K562 (cell line): Measurements from ENCODE around the gene CTU1. TPM values are rescaled to one million over a fixed set of nuclear protein-coding genes. Genes with fewer than 3 reads are reported as not detected.

Experiments
- ERF ChIP-seq: fragments of 450-650 bp; formaldehyde crosslinking; IDR thresholded peaks from 2 replicates; pipeline ENCODE4 v1.4.0; 2020; ENCODE audit warnings: mild to moderate bottlenecking, mixed read lengths
- ESRRA ChIP-seq: fragments of 450-650 bp; IDR thresholded peaks from 2 replicates; pipeline ENCODE4 v1.6.1; 2014; ENCODE audit warnings: low read depth, mild to moderate bottlenecking, moderate library complexity, borderline replicate concordance
- FOXK1 ChIP-seq: sonication (generic); formaldehyde crosslinking; IDR thresholded peaks from 2 replicates; pipeline ENCODE4 v1.8.0; 2022; ENCODE audit warnings: missing genetic modification reagents, mild to moderate bottlenecking, borderline replicate concordance
- HEY1 ChIP-seq: fragments of 250-450 bp; sonication (Bioruptor Pico); IDR thresholded peaks from 2 replicates; pipeline ENCODE4 v1.5.0; 2020; ENCODE audit warnings: mild to moderate bottlenecking, moderate library complexity, borderline replicate concordance
- KAT7 ChIP-seq: sonication (generic); formaldehyde crosslinking; IDR thresholded peaks from 2 replicates; pipeline ENCODE4 v1.8.0; 2022; ENCODE audit warnings: missing genetic modification reagents, mild to moderate bottlenecking, borderline replicate concordance
- MAFF ChIP-seq: IDR thresholded peaks from 2 replicates; pipeline ENCODE4 v1.6.1; 2012; ENCODE audit warnings: low read length, improper control_type of control experiment
- MCM2 ChIP-seq: fragments of 450-650 bp; IDR thresholded peaks from 2 replicates; pipeline ENCODE4 v1.6.1; 2017; ENCODE audit warnings: low read depth, mild to moderate bottlenecking
- NEUROD1 ChIP-seq: fragments of 150-350 bp; IDR thresholded peaks from 2 replicates; pipeline ENCODE4 v1.6.1; 2014; ENCODE audit warnings: borderline replicate concordance, low read length, low read depth; ENCODE audit not compliant: partially characterized antibody
- POLR2AphosphoS5 ChIP-seq: IDR thresholded peaks from 2 replicates; pipeline ENCODE4 v1.6.1; 2011; ENCODE audit warnings: mild to moderate bottlenecking, low read depth, low read length, moderate library complexity; ENCODE audit not compliant: control insufficient read depth, insufficient read depth
- RBFOX2 ChIP-seq: fragments of 200-400 bp; formaldehyde crosslinking; IDR thresholded peaks from 2 replicates; pipeline ENCODE4 v1.6.1; 2017; ENCODE audit warnings: low read depth, mild to moderate bottlenecking, low read length, moderate library complexity
- RCOR1 ChIP-seq, 2 experiments: IDR thresholded peaks; 2 replicates each; pipeline ENCODE4 v1.6.1; 2012; ENCODE audit warnings: low read depth in 2 of 2, low read length in 2 of 2, borderline replicate concordance in 1 of 2, improper control_type of control experiment in 1 of 2
- SMAD1 ChIP-seq: fragments of 150-350 bp; IDR thresholded peaks from 2 replicates; pipeline ENCODE4 v1.6.1; 2014; ENCODE audit warnings: low read length, low read depth; ENCODE audit not compliant: partially characterized antibody
- TAF1 ChIP-seq: IDR thresholded peaks from 2 replicates; pipeline ENCODE4 v1.6.1; 2011; ENCODE audit warnings: mild to moderate bottlenecking, low read length, moderate library complexity; ENCODE audit not compliant: insufficient read depth, control insufficient read depth, severe bottlenecking; ENCODE audit errors: extremely low read depth
- TEAD1 ChIP-seq, 2 experiments: fragments of 450-650 bp in 1 of 2; sonication (generic) in 1 of 2; formaldehyde crosslinking; IDR thresholded peaks; 2 replicates each; pipeline versions ENCODE4 v1.4.0 to v1.8.0; 2020 to 2022; ENCODE audit warnings: mild to moderate bottlenecking in 2 of 2, missing genetic modification reagents in 1 of 2
- ZFP36 ChIP-seq: fragments of 150-350 bp; IDR thresholded peaks from 2 replicates; pipeline ENCODE4 v1.6.1; 2018; ENCODE audit warnings: low read length, low read depth; ENCODE audit not compliant: partially characterized antibody
- ZNF133 ChIP-seq: fragments of 250-450 bp; sonication (Bioruptor Pico); IDR thresholded peaks from 2 replicates; pipeline ENCODE4 v1.4.0; 2020; ENCODE audit warnings: mild to moderate bottlenecking
- ZNF217 ChIP-seq: sonication (generic); formaldehyde crosslinking; IDR thresholded peaks from 2 replicates; pipeline ENCODE4 v1.8.0; 2022; ENCODE audit warnings: mild to moderate bottlenecking, missing genetic modification reagents
- ZNF354B ChIP-seq: fragments of 250-450 bp; sonication (Bioruptor Pico); IDR thresholded peaks from 2 replicates; pipeline ENCODE4 v1.4.0; 2020
- ZNF384 ChIP-seq: IDR thresholded peaks from 2 replicates; pipeline ENCODE4 v1.6.1; 2012; ENCODE audit warnings: low read depth, low read length, improper control_type of control experiment
- ZNF561 ChIP-seq: fragments of 450-650 bp; formaldehyde crosslinking; conservative IDR thresholded peaks from 2 replicates; pipeline ENCODE4 v1.4.0; 2020; ENCODE audit warnings: mild to moderate bottlenecking, moderate library complexity
- polyA plus RNA-seq, 8 experiments: library from polyadenylated mRNA; depleted of rRNA in 4 of 8; stranded (reverse) in 5 of 8; unstranded in 3 of 8; fragments of >200 nt; fragmentation: Nextera tagmentation in 2 of 8; fragmentation: Illumina TruSeq in 1 of 8; extraction: Ambion mirVana in 2 of 8; extraction: Trizol in 1 of 8; gene quantifications; 2 replicates each; pipeline versions ENCODE4 v1.2.1 to v1.2.3, GENCODE V29; 2011 to 2014; ENCODE audit warnings: inconsistent platforms in 1 of 8, missing spikeins in 1 of 8
- total RNA-seq, 7 experiments: library from RNA; depleted of rRNA in 6 of 7; stranded (reverse); fragments of >200 nt in 6 of 7; fragmentation: Illumina TruSeq in 2 of 7; extraction: Trizol in 2 of 7; gene quantifications; 2 replicates each; pipeline versions ENCODE4 v1.2.1 to v1.2.3, GENCODE V29; 2011 to 2021; ENCODE audit warnings: low replicate concordance in 1 of 7
- TF ChIP-seq, protein P1 (sequence below), 2 experiments: fragments of 450-650 bp; conservative IDR thresholded peaks; 2 replicates each; pipeline ENCODE4 v1.6.1; 2017; ENCODE audit warnings: mild to moderate bottlenecking in 2 of 2, moderate library complexity in 2 of 2
- TF ChIP-seq, protein P2 (sequence below): sonication (generic); formaldehyde crosslinking; IDR thresholded peaks from 2 replicates; pipeline ENCODE4 v1.9.0; 2022; ENCODE audit warnings: mild to moderate bottlenecking, missing genetic modification reagents
- TF ChIP-seq, protein P3 (sequence below): fragments of 450-650 bp; IDR thresholded peaks from 2 replicates; pipeline ENCODE4 v1.6.1; 2016; ENCODE audit warnings: antibody characterized with exemption

The CTU1 gene
- total and polyA plus RNA-seq, 9 of the 15 experiments (the other 6 are each of a cell fraction or from before 2014, with no cell fraction given) = 0.03 to 18.4 (median 2.3) TPM; not detected in 1

DNA sequence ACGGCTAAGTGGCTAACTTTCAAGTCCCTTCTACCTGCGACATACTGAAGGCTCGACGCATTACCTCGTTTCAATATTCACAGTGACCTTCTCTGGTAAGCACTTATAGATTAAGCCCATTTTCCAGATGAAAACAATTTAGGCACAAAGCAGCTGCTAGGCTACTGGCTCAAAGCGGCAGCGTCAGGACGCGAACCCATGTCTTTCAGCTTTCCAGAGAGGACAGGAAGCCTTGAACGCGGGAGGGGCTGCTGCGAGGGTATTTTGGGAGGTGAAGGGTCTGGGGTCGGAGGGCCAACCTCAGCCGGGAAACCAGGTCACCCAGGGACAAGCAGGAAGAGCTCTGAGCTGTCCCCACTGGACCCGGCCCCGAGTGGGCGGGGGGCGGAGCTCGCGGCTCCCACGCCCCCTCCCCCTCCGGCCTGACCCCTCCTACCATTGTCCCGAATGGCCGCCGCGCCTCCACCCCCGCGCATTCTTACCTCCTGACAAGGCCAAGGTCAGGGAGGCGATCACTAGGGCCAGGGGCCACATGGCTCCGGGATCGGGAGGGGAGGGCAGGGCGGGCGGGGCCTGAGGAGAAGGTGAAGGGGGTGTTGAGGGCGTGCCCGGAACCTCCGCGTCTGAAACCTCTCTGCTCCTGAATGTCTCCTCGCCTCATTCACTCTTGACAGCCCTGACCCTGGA, 43.5 kb downstream of the CTU1 start, which contains the start of gene KLK13 (continued):
- TF ChIP-seq, protein P1, sequence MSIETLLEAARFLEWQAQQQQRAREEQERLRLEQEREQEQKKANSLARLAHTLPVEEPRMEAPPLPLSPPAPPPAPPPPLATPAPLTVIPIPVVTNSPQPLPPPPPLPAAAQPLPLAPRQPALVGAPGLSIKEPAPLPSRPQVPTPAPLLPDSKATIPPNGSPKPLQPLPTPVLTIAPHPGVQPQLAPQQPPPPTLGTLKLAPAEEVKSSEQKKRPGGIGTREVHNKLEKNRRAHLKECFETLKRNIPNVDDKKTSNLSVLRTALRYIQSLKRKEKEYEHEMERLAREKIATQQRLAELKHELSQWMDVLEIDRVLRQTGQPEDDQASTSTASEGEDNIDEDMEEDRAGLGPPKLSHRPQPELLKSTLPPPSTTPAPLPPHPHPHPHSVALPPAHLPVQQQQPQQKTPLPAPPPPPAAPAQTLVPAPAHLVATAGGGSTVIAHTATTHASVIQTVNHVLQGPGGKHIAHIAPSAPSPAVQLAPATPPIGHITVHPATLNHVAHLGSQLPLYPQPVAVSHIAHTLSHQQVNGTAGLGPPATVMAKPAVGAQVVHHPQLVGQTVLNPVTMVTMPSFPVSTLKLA (conservative IDR thresholded peaks at IDR 0.05) = peak; percentile 46 to 57; a peak in 3 of 4 replicates
- TF ChIP-seq ZNF384 (no peak), RCOR1 (IDR thresholded peaks at IDR 0.05; ENCODE audit: borderline replicate concordance in 1 of 2, low read depth in 2 of 2, low read length in 2 of 2) (peak in 1 of 2 experiments; percentile 34; a peak in 2 of 4 replicates), ESRRA (peak; percentile 93), ZFP36 (no peak), FOXK1 (CRISPR knock-in tag) (no peak), ZNF561 (CRISPR knock-in tag) (no peak), POLR2AphosphoS5 (no peak), MAFF (no peak), SMAD1 (peak; percentile 54), HEY1 (CRISPR knock-in tag) (no peak), MCM2 (no peak), ZNF354B (CRISPR knock-in tag) (no peak), ZNF133 (CRISPR knock-in tag) (no peak), RBFOX2 (peak; percentile 57), ERF (CRISPR knock-in tag) (no peak), ZNF217 (CRISPR knock-in tag) (no peak), TAF1 (peak; percentile 33), KAT7 (CRISPR knock-in tag) (no peak), NEUROD1 (peak; percentile 53), TEAD1 (CRISPR knock-in tag; IDR thresholded peaks at IDR 0.05) (0 out of 4 replicates have a peak, but pooled peaks of 1 of the 2 experiments have one; percentile 56)
- TF ChIP-seq, protein P2, sequence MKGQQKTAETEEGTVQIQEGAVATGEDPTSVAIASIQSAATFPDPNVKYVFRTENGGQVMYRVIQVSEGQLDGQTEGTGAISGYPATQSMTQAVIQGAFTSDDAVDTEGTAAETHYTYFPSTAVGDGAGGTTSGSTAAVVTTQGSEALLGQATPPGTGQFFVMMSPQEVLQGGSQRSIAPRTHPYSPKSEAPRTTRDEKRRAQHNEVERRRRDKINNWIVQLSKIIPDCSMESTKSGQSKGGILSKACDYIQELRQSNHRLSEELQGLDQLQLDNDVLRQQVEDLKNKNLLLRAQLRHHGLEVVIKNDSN (CRISPR knock-in tag) = peak; percentile 34
- TF ChIP-seq, protein P3, sequence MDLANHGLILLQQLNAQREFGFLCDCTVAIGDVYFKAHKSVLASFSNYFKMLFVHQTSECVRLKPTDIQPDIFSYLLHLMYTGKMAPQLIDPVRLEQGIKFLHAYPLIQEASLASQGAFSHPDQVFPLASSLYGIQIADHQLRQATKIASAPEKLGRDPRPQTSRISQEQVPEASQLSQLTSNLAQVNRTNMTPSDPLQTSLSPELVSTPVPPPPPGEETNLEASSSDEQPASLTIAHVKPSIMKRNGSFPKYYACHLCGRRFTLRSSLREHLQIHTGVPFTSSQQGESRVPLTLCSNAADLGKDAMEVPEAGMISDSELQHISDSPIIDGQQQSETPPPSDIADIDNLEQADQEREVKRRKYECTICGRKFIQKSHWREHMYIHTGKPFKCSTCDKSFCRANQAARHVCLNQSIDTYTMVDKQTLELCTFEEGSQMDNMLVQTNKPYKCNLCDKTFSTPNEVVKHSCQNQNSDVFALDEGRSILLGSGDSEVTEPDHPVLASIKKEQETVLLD = no peak
